ENCODE results near the gene ZNF556.
A peak's percentile ranks its signal among the peaks of the same experiment; 100 is the strongest.

Gene ZNF556

GRCh38 chr19:2867025-2867991, at the start of gene ZNF556:
Gene ZNF556 (plus strand): TSS chr19:2867335. CDS start chr19:2867422, 87 bp downstream.
- ATAC-seq: peak; percentile 19
- DNase-seq: no peak

DNA sequence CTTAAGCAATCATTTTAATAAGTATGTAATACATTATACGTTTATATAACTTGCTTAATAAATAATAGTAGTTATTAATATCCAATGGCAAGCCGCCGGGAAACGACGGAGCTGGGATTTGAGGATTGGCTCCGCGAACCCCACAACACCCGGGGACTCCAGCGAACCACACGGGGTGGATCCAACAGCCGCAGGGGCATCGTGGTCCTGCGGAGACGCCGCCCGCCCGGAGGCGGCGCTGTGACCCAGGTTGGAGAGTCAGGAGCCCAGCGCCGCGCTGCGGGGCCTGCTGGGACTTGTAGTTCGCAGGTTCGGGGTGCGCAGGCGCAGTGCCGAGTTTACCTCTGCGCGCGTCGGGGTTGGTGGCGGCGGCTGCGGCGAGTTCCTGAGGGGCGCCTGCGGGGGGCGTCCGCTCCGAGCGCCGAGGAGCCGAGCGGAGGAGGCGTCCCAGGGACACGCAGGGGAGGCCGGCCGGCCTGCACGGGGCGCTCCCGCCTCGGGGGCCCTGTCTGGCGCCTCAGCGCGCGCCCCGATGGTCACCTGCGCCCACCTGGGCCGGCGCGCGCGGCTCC, 47.5 kb upstream of the ZNF556 start, which contains the start of gene ZNF554:
Gene ZNF554 (plus strand): TSS at position 329 of the 572 bp plus-strand sequence. CDS start 204 bp downstream, at position 533.
- peak; percentile 99 for DNase-seq
- peak; percentile 92 for ATAC-seq

GRCh38 chr19:2820112-2820702, 46.9 kb upstream of the ZNF556 start:
- ATAC-seq (peak; percentile 5), DNase-seq (peak; percentile 25)

GRCh38 chr19:2822846-2823245, 44.3 kb upstream of the ZNF556 start:
- DNase-seq (no peak), ATAC-seq (no peak)

GRCh38 chr19:2823646-2824045, 43.5 kb upstream of the ZNF556 start:
- DNase-seq: no peak
- ATAC-seq: no peak

DNA sequence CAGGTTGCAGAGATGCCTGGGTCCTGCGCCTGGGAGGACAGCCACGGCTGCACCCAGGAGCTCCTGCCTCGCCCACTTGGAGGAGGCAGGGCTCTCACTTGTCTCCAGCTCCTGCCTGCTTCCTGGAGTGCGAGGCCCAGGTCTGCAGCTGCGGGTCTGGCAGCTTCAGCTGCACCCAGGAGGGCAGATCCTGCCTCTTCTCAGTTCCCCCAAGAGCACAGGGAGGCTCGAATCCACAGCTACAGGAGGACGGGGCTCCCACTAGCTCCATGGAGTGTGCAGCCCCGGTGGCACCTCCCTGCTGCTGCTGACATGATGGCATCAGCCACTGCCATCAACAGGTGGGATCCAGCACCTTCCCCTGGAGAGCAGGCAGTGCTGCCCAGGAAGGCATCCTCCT, 43.0 kb upstream of the ZNF556 start:
- no peak for ATAC-seq
- DNase-seq: no peak

DNA sequence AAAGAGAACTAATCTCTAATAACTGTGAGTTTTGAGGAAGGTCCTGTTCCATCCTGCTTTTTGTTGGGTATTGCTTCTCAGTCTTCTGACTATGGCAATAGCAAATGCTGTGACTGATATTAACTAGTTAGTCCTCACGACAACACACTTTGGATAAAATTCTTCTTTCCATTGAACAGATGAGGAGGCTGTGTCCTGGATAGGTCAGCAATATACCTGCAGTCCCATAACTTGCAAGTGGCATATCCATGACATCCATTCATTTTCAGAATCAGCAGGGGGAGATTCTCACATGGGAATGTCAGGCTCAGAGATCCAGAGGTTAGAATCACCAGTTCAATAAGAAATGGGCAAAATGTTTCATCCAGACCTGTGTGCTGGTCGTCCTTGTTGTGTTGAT, 40.1 kb upstream of the ZNF556 start:
- DNase-seq: no peak
- no peak for ATAC-seq

GRCh38 chr19:2827840-2828489, 39.2 kb upstream of the ZNF556 start:
- ATAC-seq: no peak
- no peak for DNase-seq

GRCh38 chr19:2834294-2834871, 32.8 kb upstream of the ZNF556 start:
- ATAC-seq (no peak), DNase-seq (no peak)

DNA sequence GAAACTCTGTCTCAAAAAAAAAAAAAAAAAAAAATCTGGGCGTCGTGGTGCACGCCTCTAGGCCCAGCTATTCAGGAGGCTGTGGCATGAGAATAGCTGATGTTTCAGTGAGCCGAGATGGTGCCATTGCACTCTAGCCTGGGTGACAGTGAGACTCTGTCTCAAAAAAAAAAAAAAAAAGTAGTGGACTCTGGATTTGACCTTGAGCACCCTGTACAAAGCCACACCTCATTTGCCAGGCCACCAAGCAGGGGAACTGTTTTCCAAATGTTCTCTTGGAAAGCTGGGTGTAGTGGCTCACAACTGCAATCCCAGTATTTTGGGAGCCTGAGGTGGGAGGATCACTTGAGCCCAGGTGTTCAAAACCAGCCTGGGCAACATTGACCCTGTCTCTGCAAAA, 29.7 kb upstream of the ZNF556 start:
- no peak for ATAC-seq
- no peak for DNase-seq

DNA sequence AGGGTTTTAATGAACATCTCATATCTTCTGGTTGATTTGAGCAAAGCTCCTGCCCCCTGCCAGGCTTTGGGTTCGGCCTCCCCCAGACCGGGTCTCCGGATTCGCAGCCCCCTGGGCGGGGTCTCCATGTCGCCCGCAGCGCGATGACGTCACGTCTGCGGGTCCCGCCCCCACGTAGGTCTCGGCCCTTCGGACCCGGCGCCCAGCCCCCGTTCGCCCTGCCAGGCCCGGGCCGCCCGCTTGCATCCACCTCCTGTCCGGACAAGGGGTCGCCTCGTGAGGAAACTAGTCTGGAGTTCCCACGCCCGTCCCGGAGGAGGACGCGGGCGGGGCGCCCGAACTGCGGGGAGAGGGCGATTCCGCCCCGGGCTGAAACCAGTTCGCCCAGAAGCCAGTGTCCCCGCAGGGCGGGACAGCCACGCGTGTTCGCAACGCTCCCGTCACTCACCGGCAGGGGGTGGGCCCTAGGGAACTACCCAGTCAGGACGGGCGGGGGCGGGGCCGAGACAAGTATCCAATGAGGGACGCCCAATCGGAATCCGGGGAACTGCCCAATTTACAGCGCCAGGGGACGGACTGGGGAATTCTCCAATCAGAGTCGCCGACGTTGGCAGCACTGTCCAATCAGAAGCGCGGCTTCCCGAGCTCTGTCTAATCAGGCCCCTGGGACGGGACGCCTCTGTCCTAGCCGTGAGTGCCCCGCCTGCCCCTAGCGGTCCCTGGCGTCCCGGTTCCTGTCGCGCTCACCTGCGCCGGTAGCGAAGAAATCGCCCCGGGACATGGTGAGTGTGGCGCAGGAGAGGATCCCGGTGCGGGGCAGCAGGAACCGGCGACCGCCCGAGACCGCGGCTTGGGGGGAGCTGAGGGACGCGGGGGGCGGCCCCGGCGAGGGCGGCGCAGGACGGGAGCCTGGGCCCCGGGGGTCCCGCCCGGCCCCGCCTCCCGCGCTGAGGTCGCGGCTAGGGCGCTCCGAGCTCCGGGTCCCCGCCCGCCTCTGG, 26.0 kb upstream of the ZNF556 start, which contains the start of gene ZNF555:
Gene ZNF555 (plus strand): TSS at position 682 of the 998 bp plus-strand sequence. CDS start 98 bp downstream, at position 780.
- ATAC-seq: peak; percentile 100

DNA sequence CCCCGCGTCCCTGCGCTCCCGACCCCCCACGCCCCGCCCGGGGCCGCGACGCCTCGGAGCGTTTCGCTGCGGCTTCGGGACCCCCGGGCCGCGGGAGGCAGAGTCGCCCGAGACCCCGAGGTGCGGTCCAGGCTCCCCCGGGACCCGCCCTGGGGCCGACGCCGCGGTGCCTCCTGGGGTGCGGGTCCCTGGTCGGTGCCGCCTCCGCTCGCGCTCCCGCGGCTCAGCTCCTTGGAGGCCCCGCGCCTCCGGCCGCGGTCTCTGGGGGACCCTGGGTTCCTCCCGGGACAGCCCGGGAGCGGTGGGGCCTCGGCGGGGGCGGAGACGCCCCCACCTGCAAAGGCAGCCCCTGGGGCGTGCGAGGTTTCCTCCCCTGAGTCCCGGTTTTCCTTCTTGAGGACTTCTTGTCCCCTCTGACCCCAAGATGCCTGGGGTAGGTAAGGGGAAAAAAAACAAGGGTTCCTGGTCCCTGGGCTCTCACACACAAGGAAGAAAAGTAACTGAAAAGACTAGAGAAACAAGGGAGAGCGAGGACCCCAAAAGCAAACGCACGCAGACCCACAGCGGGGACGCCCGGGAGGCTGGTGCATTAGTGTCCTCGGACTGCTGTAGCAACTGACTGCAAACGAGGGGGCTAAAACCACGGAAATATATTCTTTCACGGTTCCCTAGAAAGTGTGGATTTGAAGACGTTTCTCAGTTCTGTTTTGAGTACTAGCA, 25.1 kb upstream of the ZNF556 start:
- no peak for DNase-seq
- ATAC-seq: no peak

More for the DNA sequence above, 26.0 kb upstream of the ZNF556 start, which contains the start of gene ZNF555:
- peak; percentile 96 for DNase-seq

GRCh38 chr19:2845107-2845506, 22.0 kb upstream of the ZNF556 start:
- DNase-seq (no peak), ATAC-seq (no peak)

DNA sequence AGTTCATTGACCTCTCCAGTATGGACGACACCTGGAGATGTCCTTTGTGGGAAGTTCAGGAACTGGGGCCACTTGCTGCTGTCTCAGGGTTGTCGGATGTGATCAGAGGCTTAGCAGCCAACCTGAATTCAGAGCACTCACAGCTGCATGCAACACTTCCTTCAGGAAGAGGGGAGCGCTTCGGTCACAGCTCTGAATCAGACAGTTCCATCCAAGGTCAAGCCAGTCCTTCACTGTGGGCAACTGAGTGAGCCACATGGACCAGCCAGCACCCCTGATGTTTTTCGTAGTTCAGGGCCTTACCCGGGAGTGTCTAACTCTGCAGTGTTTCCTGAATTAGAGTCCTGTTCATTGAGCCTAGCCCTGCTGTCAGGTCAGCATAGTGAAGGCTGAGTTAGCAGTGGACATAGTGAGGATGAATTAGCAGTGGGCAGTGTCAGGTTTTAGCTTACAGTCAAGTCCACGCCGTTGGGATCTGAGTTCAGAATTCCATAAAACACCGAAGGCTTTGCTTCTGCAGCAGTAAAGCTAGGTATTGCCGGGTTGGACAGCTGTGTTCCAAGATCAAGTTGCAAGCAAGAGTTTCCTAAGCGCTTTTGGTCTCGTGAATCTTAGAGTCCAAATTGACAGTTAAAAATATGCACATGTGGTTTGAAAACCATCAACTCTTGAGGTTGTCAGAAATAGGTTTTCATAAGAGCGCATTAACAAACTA, 20.8 kb upstream of the ZNF556 start:
- no peak for ATAC-seq
- no peak for DNase-seq

GRCh38 chr19:2847507-2847906, 19.6 kb upstream of the ZNF556 start:
- DNase-seq: no peak
- no peak for ATAC-seq

DNA sequence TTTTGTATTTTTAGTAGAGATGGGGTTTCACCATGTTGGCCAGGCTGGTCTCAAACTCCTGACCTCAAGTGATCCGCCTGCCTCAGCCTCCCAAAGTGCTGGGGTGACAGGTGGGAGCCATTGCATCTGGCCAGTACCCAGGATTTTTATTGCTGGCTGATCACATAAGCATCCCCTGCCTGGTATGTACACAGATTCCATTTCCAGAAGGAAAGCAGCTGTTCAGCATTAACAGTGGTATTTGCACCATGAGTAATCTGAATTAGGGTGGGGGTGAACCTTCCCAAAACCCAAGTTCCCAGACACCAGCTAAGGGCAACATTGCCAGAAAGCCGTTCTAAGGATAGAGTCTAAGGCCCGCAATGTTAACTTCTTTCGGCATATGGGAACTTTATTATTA, 18.5 kb upstream of the ZNF556 start:
- DNase-seq: no peak

DNA sequence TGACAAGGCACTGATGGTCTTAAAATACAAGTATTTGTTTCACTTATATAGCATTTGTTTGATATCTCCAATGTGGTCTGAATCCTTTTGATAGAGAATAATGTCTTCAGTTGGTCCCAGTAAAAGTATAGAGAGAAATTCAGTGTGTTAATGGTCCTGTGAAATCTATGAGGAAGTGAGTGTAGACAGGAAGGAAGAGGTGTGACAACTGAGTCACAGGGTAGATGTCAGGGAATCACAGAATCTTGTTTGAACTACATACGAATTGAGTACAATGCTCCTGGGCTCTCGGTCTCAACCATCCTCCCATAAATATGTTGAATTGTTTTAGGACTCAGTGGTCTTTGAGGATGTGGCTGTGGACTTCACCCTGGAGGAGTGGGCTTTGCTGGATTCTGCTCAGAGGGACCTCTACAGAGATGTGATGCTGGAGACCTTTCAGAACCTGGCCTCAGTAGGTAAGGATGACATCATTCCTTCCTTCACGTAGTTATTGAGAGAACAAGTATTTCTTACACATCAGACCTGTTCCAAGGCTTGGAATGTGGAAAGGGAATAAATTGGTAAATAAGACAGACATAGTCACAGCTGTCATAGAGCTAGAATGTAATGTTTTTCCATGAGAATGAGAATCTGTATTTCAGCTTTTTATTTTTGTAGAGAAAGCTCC, 16.7 kb upstream of the ZNF556 start:
- ATAC-seq (no peak), DNase-seq (no peak)

More for the DNA sequence above, 18.5 kb upstream of the ZNF556 start:
- no peak for ATAC-seq

- DNase-seq: no peak
Measured at GRCh38 chr19:2852598-2852997, 14.5 kb upstream of the ZNF556 start.

More at GRCh38 chr19:2852598-2852997, 14.5 kb upstream of the ZNF556 start:
- no peak for ATAC-seq
